ENCODE results near the gene APOOL.

APOOL gene

DNA sequence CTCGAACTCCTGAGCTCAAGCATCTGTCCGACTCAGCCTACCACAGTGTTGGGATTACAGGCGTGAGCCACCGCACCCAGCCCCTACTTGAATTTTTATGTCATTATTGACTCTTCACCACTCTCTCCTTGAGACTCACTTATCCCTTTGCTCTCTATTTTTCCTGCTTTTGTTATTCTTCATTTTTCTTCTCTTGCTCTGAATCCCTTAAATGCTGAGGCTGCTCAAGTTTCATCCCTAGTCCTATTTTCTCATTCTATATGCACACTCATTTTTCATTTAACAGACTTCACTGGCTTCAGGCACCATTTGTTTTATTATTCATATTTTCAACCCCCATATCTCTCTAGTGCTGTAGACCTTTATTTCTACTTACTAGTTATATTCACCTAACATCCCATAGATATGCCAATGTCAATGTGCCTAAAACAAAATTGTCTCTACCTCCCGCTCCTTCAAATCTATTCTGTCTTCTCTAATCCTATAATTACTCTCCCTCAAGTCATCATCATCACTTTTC lies 85.7 kb downstream of the APOOL start:
- DNase-seq, result no peak

DNA sequence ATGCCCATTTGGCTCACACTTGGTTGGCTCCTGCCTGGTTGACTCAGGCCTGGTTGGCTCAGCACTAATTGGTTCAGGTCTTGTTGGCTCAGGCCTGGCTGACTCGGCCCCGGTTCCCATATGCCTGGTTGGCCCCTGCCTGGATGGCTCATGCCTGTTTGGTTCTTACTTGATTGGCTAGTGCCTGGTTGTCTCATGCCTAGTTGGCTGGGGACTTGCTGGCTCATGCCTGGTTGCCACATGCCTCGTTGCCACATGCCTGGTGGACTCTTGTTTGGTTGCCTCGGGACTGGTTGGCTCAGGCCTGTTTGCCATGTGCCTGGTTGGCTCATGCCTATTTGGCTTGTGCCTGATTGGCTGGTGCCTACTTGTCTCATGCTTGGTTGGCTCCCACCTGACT lies 103.7 kb downstream of the APOOL start:
- DNase-seq, result no peak

DNA sequence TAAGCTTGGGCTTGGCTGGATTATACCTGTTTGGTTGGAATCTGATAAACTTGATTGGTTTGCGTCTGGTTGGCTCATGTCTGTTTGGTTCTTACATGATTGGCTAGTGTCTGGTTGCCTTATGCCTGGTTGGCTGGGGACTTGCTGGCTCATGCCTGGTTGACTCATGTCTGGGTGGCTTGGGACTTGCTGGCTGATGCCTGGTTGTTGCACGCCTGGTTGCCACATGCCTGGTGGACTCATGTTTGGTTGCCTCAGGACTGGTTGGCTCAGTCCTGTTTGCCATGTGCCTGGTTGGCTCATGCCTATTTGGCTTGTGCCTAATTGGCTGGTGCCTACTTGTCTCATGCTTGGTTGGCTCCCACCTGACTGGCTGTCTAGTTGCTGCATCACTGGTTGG lies 104.5 kb downstream of the APOOL start:
- DNase-seq, result no peak

DNA sequence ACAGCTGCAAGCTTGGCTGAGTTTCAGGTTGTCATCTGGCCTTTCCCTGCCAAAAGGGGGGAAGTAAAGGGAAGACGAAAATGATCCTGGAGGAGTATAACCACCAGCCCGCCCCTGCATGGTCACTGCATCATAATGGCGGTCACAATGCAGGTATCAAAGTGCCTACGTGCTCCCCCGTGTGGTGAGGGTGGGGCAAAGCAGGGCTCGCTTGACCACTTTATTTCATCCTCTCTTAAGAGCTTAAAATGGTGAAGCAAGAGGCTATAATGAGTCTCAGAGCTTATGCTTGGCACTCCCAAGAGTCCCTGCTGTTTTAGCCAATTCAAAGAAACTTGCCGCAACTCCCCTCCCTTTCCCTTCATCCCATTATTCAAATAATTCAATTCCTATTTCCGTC lies 105.6 kb downstream of the APOOL start:
- peak; percentile 33 for DNase-seq

DNA sequence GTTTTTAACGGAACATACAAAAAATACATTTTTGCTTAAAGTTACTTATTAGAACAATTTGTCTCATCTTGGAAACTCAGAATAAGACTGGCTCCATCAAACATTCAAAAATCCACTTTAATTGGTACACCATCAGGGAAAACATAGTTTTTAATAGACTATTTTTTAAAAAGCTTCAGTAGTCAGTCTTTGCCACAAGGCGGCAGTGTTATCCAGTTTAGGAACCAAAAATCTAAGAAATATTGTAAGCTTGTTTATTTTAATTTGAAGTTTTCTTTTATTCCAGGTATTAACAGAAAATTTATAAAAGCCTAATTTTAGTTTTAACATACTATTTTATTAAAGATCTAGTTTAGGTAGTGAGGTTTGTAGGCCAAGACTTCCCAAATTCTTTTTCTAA lies 107.7 kb downstream of the APOOL start:
- DNase-seq, result peak; percentile 2

DNA sequence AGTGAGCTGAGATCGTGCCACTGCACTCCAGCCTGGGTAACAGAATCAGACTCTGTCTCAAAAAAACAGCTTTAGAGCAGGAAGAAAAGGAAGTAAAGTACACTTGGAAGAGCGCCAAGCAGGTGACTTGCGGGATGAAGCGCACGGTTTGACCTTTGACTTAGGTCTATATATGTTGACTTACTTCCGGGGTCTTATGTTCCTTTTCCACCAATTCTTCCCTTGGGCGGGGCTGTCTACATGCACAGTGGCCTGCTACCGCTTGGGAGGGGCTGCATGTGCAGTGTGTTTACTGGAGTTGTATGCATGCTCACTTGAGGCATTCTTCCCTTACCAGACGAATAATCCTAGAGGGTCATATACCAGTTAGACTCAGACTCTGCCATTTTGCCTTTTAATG lies 108.6 kb downstream of the APOOL start:
- no peak for DNase-seq

DNA sequence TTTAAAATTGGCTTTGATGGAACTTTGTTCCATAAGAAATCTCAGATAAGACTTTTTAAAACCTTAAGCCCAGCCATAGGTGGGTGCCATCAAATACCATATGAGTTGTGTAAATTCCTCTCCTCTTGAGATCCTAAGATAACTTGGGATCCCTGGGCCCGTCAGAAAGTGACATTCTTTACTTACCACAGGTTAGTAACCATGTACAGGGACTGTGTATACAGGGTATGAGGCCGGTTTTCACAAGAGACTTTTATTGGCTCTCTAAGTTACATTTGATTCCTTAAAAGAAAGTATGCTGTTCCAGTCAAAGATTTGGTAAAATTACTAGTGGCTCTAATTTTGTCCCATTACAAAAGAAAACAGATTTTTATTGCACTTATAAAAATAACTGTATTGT lies 110.1 kb downstream of the APOOL start:
- no peak for DNase-seq

DNA sequence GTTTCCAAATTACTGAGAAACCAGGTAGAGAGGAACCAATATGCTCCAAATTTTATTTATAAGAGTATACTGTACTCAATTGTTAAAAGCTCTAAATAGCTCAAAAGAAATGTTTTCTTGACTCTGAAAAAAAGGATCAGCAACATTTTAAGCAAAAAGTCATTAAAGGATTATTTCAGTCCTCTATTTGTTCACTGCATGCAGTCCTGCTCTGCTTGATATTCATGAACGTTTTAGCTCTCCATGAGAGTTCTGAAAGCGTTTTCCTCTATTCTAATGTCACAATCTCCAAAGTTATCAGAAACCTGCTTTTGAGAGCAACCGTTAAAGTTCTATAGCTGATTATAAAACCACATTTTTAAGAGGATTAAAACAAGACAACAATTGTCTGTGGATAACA lies 110.5 kb downstream of the APOOL start:
- DNase-seq, result no peak

DNA sequence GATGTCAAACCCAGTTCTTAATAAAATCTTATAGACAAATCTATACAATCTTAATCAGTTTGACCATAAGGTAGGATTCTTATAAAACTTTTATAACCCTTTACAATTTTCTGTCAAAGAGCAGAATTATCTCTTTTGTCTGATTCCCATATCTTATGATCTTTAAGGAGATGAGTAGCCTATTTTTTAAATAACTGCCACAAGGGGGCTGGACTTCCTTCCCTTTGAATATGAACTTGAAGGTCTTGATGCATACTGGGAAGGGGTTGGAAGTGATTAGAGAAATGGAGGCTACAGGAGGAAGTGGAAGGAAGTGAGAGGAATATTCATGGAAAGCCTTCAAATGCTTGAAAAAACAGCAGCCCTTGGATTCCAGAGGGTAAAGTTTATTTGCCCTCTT lies 111.1 kb downstream of the APOOL start:
- no peak for DNase-seq

DNA sequence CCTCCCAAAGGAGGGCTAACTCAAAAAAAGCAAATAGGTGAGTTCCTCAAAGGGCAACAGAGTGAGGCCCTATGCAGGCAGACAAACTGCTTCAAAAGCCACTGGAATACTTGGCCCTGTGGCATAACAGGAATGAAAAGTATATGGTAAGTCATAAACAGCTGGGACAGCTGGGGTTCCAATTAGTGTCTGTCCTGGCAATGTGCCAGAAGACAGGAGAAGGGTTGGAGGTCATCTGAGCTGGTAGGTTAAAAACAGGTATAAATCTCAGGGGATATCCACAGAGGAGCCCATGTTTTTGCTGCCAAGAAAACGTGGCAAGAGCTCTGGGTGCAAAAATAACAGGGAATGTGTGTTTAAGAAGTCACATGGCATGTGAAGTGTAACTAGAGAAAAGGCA lies 111.6 kb downstream of the APOOL start:
- no peak for DNase-seq

DNA sequence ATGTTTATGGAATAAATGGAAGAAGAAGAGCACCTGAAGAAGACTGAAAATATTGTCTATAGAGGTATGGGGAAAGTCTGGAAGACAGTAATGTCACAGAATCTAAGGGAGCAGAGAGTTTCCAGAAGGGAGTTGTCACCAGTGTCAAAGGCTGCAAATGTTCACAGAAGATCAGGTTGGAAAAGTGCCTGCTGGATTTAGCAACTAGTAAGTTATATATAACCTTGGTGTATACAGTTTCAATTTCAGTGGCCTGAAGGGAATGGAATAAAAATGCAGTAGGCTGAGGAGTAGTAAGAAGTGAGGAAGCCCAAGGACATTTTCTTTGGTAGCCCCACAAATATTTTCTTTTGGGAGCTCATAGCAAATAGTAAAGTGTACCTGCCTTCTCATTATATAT lies 132.7 kb downstream of the APOOL start:
- no peak for DNase-seq

DNA sequence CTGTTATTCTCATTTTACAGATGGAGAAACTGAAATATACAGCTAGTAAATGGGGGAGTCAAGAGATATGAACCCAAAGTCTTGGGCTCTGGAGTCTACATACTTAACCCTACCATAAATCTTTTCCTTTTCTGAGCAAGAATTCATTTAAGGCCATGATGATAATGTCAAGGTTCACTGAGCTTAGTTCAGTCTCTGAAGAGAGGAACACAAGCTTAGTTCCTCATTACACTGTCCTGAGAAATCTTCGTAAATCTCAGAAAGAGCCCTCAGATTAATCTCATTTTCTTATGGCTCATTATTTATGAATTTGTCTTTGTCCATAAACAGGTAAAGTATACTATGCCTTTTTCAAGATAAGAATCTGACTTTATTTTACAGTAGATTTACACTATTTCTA lies 135.7 kb downstream of the APOOL start:
- DNase-seq, result no peak

DNA sequence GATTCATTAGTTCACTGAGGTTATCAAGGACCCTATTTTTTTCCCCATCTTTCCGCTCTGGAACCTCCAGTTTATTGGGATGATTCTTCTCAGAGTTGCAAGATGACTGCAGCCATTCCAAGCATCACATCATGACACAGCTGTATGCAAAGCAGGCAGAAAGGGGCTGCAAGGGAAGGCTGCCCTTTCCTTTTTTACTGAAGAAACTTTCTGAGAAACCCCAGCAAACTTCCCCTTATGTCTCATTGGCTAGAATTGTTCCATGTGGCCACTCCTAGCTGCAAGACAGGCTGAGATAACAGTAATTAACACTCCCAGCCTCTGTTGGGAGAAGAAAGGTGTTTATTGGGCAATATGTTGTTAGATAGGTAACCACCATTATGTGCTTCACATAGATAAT lies 137.3 kb downstream of the APOOL start:
- DNase-seq, result no peak

Data from activated CD4-positive, alpha-beta T cell treated with anti-CD3 and anti-CD28 coated beads, Interleukin-10, Interleukin-2, amounts not matched to agents 100 ng/mL and 50 ng/mL, durations not matched to agents 16 hours and 8 hours (primary cell).